Measurements from ENCODE around the gene URB1. TPM values are rescaled to one million over a fixed set of nuclear protein-coding genes. Genes with fewer than 3 reads are reported as not detected.

The URB1 gene
- total and polyA plus RNA-seq, 2 of the 8 experiments (the other 6 are each of a cell fraction or from before 2014, with no cell fraction given) = 8.1 to 28.9 TPM

- DNase-seq (ENCODE audit: low read depth in 1 of 2, low spot score in 2 of 2) (peak in 1 of 2 experiments; percentile 20), FAIRE-seq (no peak)
- Histone ChIP-seq H4K8ac (ENCODE audit: extremely low read depth, insufficient read depth, low read length) (no peak overlapping the region), H2AK5ac (ENCODE audit: low read depth, low read length) (no peak overlapping the region), H2BK120ac (replicated peaks; ENCODE audit: low read depth, low read length) (no peak overlapping the region), H2BK5ac (ENCODE audit: low read depth, low read length) (no peak overlapping the region), H3K4me2 (ENCODE audit: insufficient read depth in 1 of 2, low read depth in 2 of 2, low read length in 2 of 2) (no peak overlapping the region), H3K18ac (ENCODE audit: extremely low read depth, low read length) (no peak overlapping the region), H3K9me3 (ENCODE audit: insufficient read depth in 2 of 2, low read depth in 1 of 2, low read length in 1 of 2) (no peaks in the 10 kb centered on the region), H3K27me3 (replicated peaks in 1 of 4; ENCODE audit: control insufficient read depth in 3 of 4, extremely low read depth in 1 of 4, insufficient read depth in 3 of 4, low read length in 3 of 4) (no peaks in the 10 kb centered on the region), H3K4me3 (ENCODE audit: extremely low read depth in 1 of 4, insufficient read depth in 2 of 4, low read depth in 3 of 4, low read length in 4 of 4) (no peak overlapping the region), H2BK20ac (ENCODE audit: low read length) (no peak overlapping the region), H4K91ac (replicated peaks; ENCODE audit: insufficient read length, low read length) (no peak overlapping the region), H3K23ac (ENCODE audit: insufficient read length) (no peak overlapping the region), H4K20me1 (replicated peaks in 1 of 2; ENCODE audit: control insufficient read depth in 1 of 2, insufficient read depth in 2 of 2, low read length in 2 of 2) (peaks cover 0 to 2% of the 10 kb centered on the region in 2 experiments), H3K56ac (replicated peaks; ENCODE audit: insufficient read length, low read depth, low read length) (no peak overlapping the region), H3K36me3 (ENCODE audit: control insufficient read depth in 2 of 4, insufficient read depth in 4 of 4, low read length in 3 of 4) (peaks cover 2 to 9% (median 3%) of the 10 kb centered on the region in 4 experiments; a peak in 5 of 8 replicates), H3K23me2 (ENCODE audit: low read depth, low read length) (no peaks in the 10 kb centered on the region), H3K79me2 (ENCODE audit: control insufficient read depth in 1 of 2, insufficient read depth in 2 of 2, low read length in 2 of 2) (no peaks in the 10 kb centered on the region), H2AFZ (ENCODE audit: low read length) (no peak overlapping the region), H3K79me1 (ENCODE audit: low read depth, low read length) (peaks cover 5% of the 10 kb centered on the region; the same call in 1 of the 2 replicates), H3K4ac (replicated peaks; ENCODE audit: insufficient read length, low read depth, low read length) (no peak overlapping the region), H3K27ac (ENCODE audit: low read depth, low read length) (no peak overlapping the region), H2BK12ac (ENCODE audit: low read depth, low read length) (no peak overlapping the region), H2BK15ac (ENCODE audit: low read length) (no peak overlapping the region), H3K14ac (ENCODE audit: insufficient read length) (no peak overlapping the region), H3K9ac (replicated peaks in 1 of 4; ENCODE audit: extremely low read depth in 1 of 4, low read depth in 3 of 4, low read length in 3 of 4) (no peak overlapping the region), H4K5ac (ENCODE audit: insufficient read length, low read depth, low read length) (no peak overlapping the region), H3K4me1 (replicated peaks in 1 of 4; ENCODE audit: control insufficient read depth in 3 of 4, insufficient read depth in 4 of 4, low read length in 3 of 4) (peaks cover 0 to 7% (median 4%) of the 10 kb centered on the region in 4 experiments; a peak in 5 of 7 replicates)
- 98% methylated on average over 4 of the region's 4 CpGs; no CpG with 5 or more reads in 1 of the 2 experiments for WGBS, 2 experiments (ENCODE audit: extremely low coverage in 1 of 2, insufficient coverage in 1 of 2, insufficient read length in 1 of 2, insufficient replicate concordance in 2 of 2, low coverage in 1 of 2, low lambda C conversion rate in 2 of 2, missing lambda C conversion rate in 1 of 2)
- POLR2A ChIA-PET (ENCODE audit: partially characterized antibody) = no interaction called here
- CTCF ChIA-PET (ENCODE audit: partially characterized antibody) = interaction anchor here (0.7 to 2.6 kb wide), 9 partner anchors 9 to 293 kb away, joined by 3 to 13 read pairs (median 5); no protein-coding TSS in a partner anchor
- TF ChIP-seq MAX (IDR thresholded peaks at IDR 0.05) (no peak), CHD2 (IDR thresholded peaks at IDR 0.05; ENCODE audit: low read length) (no peak), ATF3 (IDR thresholded peaks at IDR 0.05; ENCODE audit: insufficient read depth, low read depth, low read length) (no peak), KDM4A (IDR thresholded peaks at IDR 0.05; ENCODE audit: low read depth, low read length, severe bottlenecking) (no peak), GTF2F1 (IDR thresholded peaks at IDR 0.05; ENCODE audit: borderline replicate concordance, low read depth, low read length) (no peak), RXRA (IDR thresholded peaks at IDR 0.05; ENCODE audit: insufficient read depth, low read depth, low read length) (no peak), EZH2 (IDR thresholded peaks at IDR 0.05; ENCODE audit: low read depth, low read length, severe bottlenecking) (no peak), SP4 (IDR thresholded peaks at IDR 0.05; ENCODE audit: low read length) (no peak), TEAD4 (IDR thresholded peaks at IDR 0.05; ENCODE audit: low read depth, low read length) (no peak), SIRT6 (IDR thresholded peaks at IDR 0.05; ENCODE audit: low read length) (no peak), SRF (IDR thresholded peaks at IDR 0.05; ENCODE audit: low read depth, low read length) (no peak), CTBP2 (IDR thresholded peaks at IDR 0.05; ENCODE audit: borderline replicate concordance, insufficient read depth, insufficient read length, low read length) (no peak), RAD21 (IDR thresholded peaks at IDR 0.05 in 1 of 2, conservative IDR thresholded peaks at IDR 0.05 in 1 of 2; ENCODE audit: low read depth in 2 of 2, low read length in 2 of 2) (no peak)
These were observed 85.1 kb downstream of the URB1 start for GRCh38 chr21:32307706-32308105.
